NCI-H524 (cell line): ENCODE results near the gene DENND10.
"Not testable (repeated sequence)": the region's sequence is repeated elsewhere in the genome, so short reads cannot be mapped to it uniquely, and the experiment has no call there.

ENCODE experiments used
- DNase-seq, 2 experiments: peaks; one replicate each; lab custom pipeline; 2025; lab: John Stamatoyannopoulos, UW

The DENND10 gene

GRCh38 chr10:119103903-119104653 is at the start of gene DENND10:
Gene DENND10, plus strand, starts transcription at chr10:119104113. Its CDS starts 30 bp downstream, at chr10:119104143.
- DNase-seq: peak in 1 of 2 experiments; percentile 27

- no peak for DNase-seq
Measured at GRCh38 chr10:119055472-119055871, 48.4 kb upstream of the DENND10 start.

- DNase-seq: no peak
Measured at GRCh38 chr10:119058010-119058409, 45.9 kb upstream of the DENND10 start.

- no peak for DNase-seq
Measured at GRCh38 chr10:119059557-119059956, 44.4 kb upstream of the DENND10 start.

GRCh38 chr10:119060107-119060506 is 43.8 kb upstream of the DENND10 start:
- DNase-seq: no peak

- no peak for DNase-seq
Measured at GRCh38 chr10:119061352-119061751, 42.6 kb upstream of the DENND10 start.

GRCh38 chr10:119061926-119062325 is 42.0 kb upstream of the DENND10 start:
- DNase-seq: no peak

- DNase-seq: no peak
Measured at GRCh38 chr10:119070395-119071165, 33.3 kb upstream of the DENND10 start.

GRCh38 chr10:119073584-119073983 is 30.3 kb upstream of the DENND10 start:
- DNase-seq: no peak

GRCh38 chr10:119078422-119079179 is 25.3 kb upstream of the DENND10 start:
- DNase-seq: no peak

GRCh38 chr10:119079599-119080520 is 24.1 kb upstream of the DENND10 start:
- DNase-seq: peak in 1 of 2 experiments; percentile 21

GRCh38 chr10:119080521-119081259 is 23.2 kb upstream of the DENND10 start, which contains the start of gene EIF3A:
Gene EIF3A, minus strand, starts transcription at chr10:119080817. Its CDS starts 141 bp downstream, at chr10:119080676.
- peak; percentile 34 to 67 for DNase-seq

- no peak for DNase-seq
Measured at GRCh38 chr10:119084896-119085295, 19.0 kb upstream of the DENND10 start.

- DNase-seq: no peak
Measured at GRCh38 chr10:119087271-119087882, 16.5 kb upstream of the DENND10 start.

- no peak for DNase-seq
Measured at GRCh38 chr10:119090026-119090795, 13.7 kb upstream of the DENND10 start.

- no peak for DNase-seq
Measured at GRCh38 chr10:119090968-119091367, 12.9 kb upstream of the DENND10 start.

GRCh38 chr10:119095640-119096039 is 8.3 kb upstream of the DENND10 start:
- DNase-seq: no peak

GRCh38 chr10:119096641-119097415 is 7.1 kb upstream of the DENND10 start:
- DNase-seq: not testable (repeated sequence)
